GM19023 (cell line): Measurements from ENCODE around the gene RDH13.
"Not testable (repeated sequence)": the region's sequence is repeated elsewhere in the genome, so short reads cannot be mapped to it uniquely, and the experiment has no call there.

ENCODE experiments used
- ATAC-seq: cut with Tn5 transposase; IDR thresholded peaks from one replicate; pipeline ENCODE4 v1.9.1; 2021; ENCODE audit warnings: mild to moderate bottlenecking, moderate library complexity; ENCODE audit not compliant: unreplicated experiment

RDH13 gene, protein sequence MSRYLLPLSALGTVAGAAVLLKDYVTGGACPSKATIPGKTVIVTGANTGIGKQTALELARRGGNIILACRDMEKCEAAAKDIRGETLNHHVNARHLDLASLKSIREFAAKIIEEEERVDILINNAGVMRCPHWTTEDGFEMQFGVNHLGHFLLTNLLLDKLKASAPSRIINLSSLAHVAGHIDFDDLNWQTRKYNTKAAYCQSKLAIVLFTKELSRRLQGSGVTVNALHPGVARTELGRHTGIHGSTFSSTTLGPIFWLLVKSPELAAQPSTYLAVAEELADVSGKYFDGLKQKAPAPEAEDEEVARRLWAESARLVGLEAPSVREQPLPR

GRCh38 chr19:55062735-55063491 lies at the start of gene RDH13:
TSS of gene RDH13 (minus strand) at chr19:55063148. CDS start at chr19:55063032, 116 bp downstream.
- ATAC-seq: peak; percentile 97

GRCh38 chr19:55112246-55112776 lies 49.4 kb upstream of the RDH13 start:
- ATAC-seq: no peak

- no peak for ATAC-seq
Measured at GRCh38 chr19:55111238-55111831, 48.4 kb upstream of the RDH13 start.

- no peak for ATAC-seq
Measured at GRCh38 chr19:55109527-55110291, 46.8 kb upstream of the RDH13 start.

DNA sequence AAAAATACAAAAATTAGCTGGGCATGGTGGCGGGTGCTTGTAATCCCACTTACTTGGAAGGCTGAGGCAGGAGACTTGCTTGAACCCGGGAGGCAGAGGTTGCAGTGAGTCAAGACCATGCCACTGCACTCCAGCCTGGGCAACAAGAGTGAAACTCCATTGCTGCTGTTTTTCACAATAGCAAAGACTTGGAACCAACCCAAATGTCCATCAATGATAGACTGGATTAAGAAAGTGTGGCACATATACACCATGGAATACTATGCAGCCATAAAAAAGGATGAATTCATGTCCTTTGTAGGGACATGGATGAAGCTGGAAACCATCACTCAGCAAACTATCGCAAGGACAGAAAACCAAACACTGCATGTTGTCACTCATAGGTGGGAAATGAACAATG lies 44.3 kb upstream of the RDH13 start:
- not testable (repeated sequence) for ATAC-seq

- ATAC-seq: no peak
Measured at GRCh38 chr19:55106591-55106990, 43.6 kb upstream of the RDH13 start.

- no peak for ATAC-seq
Measured at GRCh38 chr19:55105237-55105636, 42.3 kb upstream of the RDH13 start.

GRCh38 chr19:55103190-55103589 lies 40.2 kb upstream of the RDH13 start:
- ATAC-seq: no peak

DNA sequence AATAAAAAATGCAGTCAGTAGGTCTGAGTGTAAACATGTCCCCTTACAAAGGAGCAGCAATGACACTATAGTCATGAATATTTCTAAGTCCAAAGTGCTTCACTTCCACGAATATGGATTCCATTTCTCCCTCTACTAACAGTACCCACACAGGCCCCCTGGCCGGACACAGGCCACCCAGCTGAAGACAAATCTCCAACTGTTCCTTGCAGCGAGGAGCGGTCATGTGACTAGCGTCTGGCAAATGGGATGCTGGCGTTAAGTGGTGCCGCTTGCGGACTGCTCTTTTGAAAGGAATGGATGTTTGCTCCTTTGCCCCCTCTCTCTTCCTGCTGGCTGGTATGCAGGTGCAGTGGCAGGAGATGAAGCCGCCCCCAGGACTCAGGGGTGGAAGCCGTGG lies 38.3 kb upstream of the RDH13 start:
- no peak for ATAC-seq

DNA sequence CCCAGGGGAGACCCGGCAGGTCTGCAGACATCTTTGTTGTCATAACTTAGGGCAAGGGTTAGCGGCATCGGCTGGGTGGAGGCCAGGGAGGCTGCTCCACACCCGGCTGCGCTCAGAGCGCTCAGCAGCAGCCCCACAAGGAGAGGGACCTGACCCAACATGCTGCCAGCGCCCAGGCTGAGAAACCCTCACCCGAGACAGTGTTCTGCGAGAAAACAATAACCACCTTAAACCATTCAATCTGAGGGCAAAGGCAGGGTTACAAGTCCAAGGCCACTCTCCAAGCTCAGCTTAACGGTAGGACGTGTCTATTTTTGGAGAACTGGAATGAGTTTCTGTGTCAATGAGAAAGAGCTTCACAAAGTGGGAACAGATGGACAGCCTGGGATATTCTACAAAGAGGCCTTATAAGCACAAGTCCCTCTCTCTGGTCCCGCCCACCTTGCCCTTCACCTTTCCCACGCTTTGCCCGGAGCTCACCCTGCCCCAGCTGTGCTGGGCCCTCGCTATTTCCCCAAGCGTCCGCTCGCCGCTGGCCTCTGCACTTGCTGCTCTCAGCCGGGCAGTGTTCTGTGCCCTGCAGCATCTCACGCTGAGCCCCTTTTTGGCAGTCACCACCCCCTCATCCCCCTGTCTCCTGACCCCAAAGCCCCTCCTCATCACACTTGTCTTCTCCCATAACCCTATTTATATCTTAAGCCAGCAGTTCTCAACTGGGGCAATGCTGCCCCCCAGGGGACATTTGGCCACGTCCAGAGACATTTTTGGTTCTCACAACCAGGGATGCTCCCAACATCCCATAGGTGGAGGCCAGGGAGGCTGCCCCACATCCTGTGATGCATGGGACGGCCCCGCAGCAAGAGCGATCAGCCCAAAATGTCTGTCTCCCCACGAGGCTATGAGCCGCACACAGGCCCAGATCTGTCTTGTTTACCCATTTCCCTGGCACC lies 36.9 kb upstream of the RDH13 start:
- ATAC-seq: no peak

DNA sequence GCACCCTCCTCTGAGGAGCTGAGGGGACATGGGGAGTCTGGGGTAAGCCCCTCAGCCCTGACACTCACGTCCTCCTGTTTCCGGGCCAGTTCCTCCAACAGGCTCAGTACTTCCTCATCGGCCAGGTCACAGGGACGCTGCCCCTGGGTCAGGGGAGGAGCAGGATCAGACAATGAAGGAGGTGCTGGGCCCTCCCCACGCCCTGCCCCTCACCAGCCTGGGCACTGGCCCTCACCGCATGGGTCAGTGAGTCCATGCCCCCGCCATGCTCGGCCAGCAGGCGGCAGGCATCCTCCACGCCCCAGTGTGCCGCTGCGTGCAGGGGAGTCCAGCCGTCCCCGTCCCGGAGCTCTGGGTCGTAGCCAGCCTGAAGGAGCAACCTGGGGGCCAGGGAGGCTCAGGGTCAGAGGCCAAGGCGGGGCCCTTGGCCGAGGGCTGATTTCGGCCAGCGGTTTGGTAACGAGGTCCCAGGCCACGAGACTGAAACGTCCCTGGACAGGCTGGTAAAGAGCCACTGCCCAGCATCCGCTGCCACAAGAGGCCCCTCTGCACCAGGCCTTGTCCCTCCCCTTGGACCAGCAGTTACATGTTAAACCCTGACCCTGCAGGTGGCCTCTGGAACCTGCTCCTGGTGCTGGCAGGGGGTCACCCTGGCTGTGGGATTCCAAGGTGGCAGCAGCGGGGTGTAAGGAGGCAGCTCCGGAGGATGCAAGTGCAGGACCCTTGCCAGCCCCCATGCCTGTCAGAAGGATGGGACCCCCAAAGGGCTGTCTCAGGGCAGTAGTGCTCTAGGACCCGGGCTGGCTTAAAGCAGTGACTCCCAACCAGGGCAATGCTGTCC lies 36.0 kb upstream of the RDH13 start:
- ATAC-seq: no peak

DNA sequence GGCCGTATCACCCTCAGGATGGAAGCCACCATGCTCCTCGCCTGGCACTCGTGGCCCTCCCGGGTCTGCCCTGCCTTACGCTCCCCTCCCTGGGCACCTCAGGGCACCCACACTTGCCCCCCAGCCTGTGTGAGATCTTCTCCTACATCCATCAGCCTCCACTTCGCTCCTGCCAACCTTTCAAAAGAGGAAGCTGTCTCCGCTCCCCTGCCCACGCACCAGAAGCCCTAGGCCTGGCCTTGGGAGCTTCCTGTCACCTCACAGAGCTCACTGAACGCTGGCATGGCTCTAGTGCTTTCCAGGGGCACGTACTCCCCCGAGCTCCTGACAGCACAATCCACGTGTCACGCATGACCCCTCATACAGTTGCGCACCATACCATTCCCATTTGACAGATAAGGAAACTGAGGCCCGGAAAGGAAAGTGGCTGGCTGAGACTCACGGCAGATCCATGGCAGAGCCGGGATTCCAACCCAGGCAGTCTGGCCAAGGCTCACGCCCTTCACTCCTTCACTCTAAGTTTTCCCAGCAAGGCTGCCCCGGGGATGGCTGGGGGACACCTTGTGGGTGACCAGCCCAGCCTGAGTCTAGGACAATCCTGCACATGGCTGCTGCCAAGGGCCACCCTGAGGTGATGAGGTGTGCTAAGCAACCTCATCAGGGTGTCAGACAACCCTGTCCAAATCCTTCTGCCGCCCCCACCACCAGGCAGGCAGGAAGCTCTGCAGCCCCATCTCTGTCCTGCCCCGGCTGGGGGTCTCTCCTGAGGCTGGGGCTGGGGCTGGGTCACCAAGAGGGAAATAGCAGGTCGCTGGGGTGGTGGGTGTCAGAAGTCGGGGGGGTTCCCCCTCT lies 35.1 kb upstream of the RDH13 start:
- ATAC-seq: no peak

DNA sequence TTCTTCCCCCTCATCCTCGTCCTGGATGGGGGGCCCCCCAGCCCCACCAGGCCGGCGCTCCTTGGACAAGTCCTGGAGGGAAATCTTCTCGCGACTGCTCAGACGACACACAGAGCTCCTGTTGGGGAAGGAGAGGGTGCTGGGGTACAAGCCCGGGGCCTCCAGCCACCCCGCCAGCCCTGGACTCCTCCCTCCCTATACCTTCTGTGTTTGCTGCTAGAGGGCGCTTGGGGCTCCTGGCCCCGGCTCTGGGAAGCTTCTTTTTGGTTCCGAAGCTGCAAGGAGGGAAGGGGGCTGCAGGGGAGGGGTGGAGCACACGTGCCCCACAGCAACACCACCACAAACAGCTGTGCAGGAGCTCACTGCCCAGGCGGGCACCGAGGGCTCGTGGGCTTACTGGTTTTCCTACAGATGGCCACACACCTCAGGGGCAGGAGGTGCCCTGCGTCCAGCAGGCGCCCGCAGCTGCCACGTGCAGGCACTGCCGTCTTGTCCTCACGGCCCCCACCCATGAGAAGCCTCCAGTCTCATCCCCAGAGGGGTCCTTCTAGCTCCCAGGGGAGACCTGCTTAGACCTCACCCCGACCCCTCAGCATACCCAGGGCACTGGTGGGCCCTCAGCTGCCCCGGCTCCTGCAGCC lies 33.2 kb upstream of the RDH13 start:
- no peak for ATAC-seq

GRCh38 chr19:55095260-55096060 lies 32.5 kb upstream of the RDH13 start:
- ATAC-seq: no peak

DNA sequence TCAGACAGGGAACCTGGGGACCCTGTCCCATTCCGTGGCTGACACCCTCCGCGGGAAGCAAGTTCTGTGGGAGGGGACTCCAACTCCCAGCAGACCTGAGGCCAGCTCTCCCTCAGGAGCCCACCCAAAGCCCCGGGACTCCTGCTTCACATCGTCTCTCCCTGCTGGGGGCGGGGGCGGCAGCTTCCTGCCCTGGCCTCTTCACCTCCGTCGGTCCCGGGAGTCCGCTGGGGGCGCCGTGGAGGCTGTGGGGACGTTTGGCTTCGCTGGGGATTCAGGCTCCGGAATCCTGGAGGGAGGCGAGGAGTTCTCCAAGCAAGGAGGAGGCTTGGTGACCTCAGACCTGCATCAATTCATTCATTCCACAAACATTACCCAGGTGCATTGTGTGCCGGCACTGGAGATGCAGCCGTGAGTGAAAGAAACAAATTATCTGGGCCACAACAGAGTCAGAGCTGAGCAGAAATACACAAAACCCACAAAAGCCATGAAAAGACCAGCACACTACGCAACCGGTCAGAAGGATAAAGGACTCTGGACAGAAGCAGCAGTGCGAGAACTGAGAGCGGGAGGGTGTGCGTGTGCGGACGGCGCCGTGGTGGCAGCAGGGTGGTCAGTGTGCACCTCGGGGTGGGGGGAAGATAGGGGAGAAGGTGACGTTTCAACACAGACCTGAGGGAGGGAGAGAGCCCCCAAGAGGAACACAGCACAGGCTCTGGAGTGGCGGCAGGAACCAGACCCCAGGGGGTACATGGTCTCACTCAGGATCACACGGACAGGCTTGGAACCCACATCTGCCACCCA lies 31.7 kb upstream of the RDH13 start:
- ATAC-seq: no peak
